IMR-90 (cell line): ENCODE measurements around the gene DPYSL3. TPM values are rescaled to one million over a fixed set of nuclear protein-coding genes. Genes with fewer than 3 reads are reported as not detected.

ENCODE experiments used
- ATAC-seq: fragments of 200-7000 bp; cut with Tn5 transposase; 2 replicates; pipeline ENCODE4 v1.9.1; 2020; ENCODE audit warnings: low read depth, mild to moderate bottlenecking, moderate library complexity
- BruUV-seq: library from RNA; stranded (reverse); fragments of 400-500 nt; replicated peaks from 2 replicates; lab custom pipeline; 2021; lab: Mats Ljungman, UMichigan
- CTCF ChIA-PET: fragments of 300-600 bp; formaldehyde crosslinking; extraction: SDS; loops from one replicate; lab custom pipeline; 2021; ENCODE audit warnings: antibody characterized with exemption; lab: Yijun Ruan, JAX
- POLR2A ChIA-PET: fragments of 300-600 bp; sonication (Branson Sonifier 250); formaldehyde crosslinking; loops from one replicate; lab custom pipeline; 2022; ENCODE audit warnings: antibody characterized with exemption; ENCODE audit not compliant: unreplicated experiment; lab: Charles Lee
- DNase-seq: peaks from one replicate; pipeline ENCODE4 v3.0.0; 2013
- H2AFZ ChIP-seq: replicated peaks from 2 replicates; pipeline ENCODE3; 2013; ENCODE audit warnings: low read length, mild to moderate bottlenecking; ENCODE audit not compliant: poor library complexity
- H2AK5ac ChIP-seq: 2 replicates; pipeline ENCODE4 v1.6.1; 2013; ENCODE audit warnings: low read depth, low read length, inconsistent platforms
- H2AK9ac ChIP-seq: replicated peaks from 2 replicates; pipeline ENCODE3; 2013; ENCODE audit warnings: mild to moderate bottlenecking, low read depth, low read length, moderate library complexity; ENCODE audit not compliant: poor library complexity
- H2BK120ac ChIP-seq: 2 replicates; pipeline ENCODE4 v1.6.1; 2013; ENCODE audit warnings: low read depth, low read length, inconsistent platforms
- H2BK15ac ChIP-seq: 3 replicates; pipeline ENCODE4 v1.6.1; 2013; ENCODE audit warnings: low read depth, low read length, inconsistent platforms
- H2BK20ac ChIP-seq: 2 replicates; pipeline ENCODE4 v1.6.1; 2013; ENCODE audit warnings: low read depth, mild to moderate bottlenecking, inconsistent platforms, low read length, moderate library complexity
- H2BK5ac ChIP-seq: 2 replicates; pipeline ENCODE4 v1.6.1; 2013; ENCODE audit warnings: mild to moderate bottlenecking, low read depth, low read length, inconsistent platforms; ENCODE audit not compliant: poor library complexity, severe bottlenecking
- H3K14ac ChIP-seq: replicated peaks from 2 replicates; pipeline ENCODE4 v1.6.1; 2013; ENCODE audit warnings: low read depth, low read length, inconsistent platforms
- H3K18ac ChIP-seq: 2 replicates; pipeline ENCODE4 v1.6.1; 2013; ENCODE audit warnings: low read depth, low read length, control low read depth
- H3K23ac ChIP-seq: 2 replicates; pipeline ENCODE4 v1.6.1; 2013; ENCODE audit warnings: low read depth, low read length, inconsistent platforms
- H3K27ac ChIP-seq: 2 replicates; pipeline ENCODE4 v1.5.1; 2013; ENCODE audit warnings: mild to moderate bottlenecking, control low read depth, low read length; ENCODE audit not compliant: insufficient read depth
- H3K27me3 ChIP-seq: 2 replicates; pipeline ENCODE4 v1.6.1; 2013; ENCODE audit warnings: low read length; ENCODE audit not compliant: control insufficient read depth, insufficient read depth
- H3K36me3 ChIP-seq: 2 replicates; pipeline ENCODE4 v1.6.1; 2013; ENCODE audit warnings: low read length, mixed read lengths; ENCODE audit not compliant: control insufficient read depth, insufficient read depth
- H3K4ac ChIP-seq: 2 replicates; pipeline ENCODE4 v1.6.1; 2013; ENCODE audit warnings: low read depth, low read length, inconsistent platforms
- H3K4me1 ChIP-seq: 2 replicates; pipeline ENCODE4 v1.6.1; 2013; ENCODE audit warnings: low read length, mixed read lengths; ENCODE audit not compliant: control insufficient read depth, insufficient read depth
- H3K4me2 ChIP-seq: 2 replicates; pipeline ENCODE4 v1.6.1; 2013; ENCODE audit warnings: low read depth, mild to moderate bottlenecking, control low read depth, low read length, moderate library complexity
- H3K4me3 ChIP-seq: 2 replicates; pipeline ENCODE4 v1.5.1; 2013; ENCODE audit warnings: low read depth, mild to moderate bottlenecking, control low read depth, low read length, moderate library complexity; ENCODE audit not compliant: insufficient read depth
- H3K56ac ChIP-seq: 2 replicates; pipeline ENCODE4 v1.6.1; 2013; ENCODE audit warnings: low read length, inconsistent platforms; ENCODE audit not compliant: insufficient read depth; ENCODE audit errors: extremely low read depth
- H3K79me1 ChIP-seq, 2 experiments: 2 replicates each; pipeline ENCODE4 v1.6.1; 2013; ENCODE audit warnings: low read length in 2 of 2, inconsistent platforms in 1 of 2, low read depth in 1 of 2
- H3K9ac ChIP-seq: 2 replicates; pipeline ENCODE4 v1.6.1; 2013; ENCODE audit warnings: low read depth, low read length, control low read depth
- H3K9me1 ChIP-seq: 2 replicates; pipeline ENCODE4 v1.6.1; 2013; ENCODE audit warnings: low read length, inconsistent platforms; ENCODE audit not compliant: insufficient read depth
- H3K9me3 ChIP-seq: 2 replicates; pipeline ENCODE4 v1.6.1; 2013; ENCODE audit warnings: low read length; ENCODE audit not compliant: control insufficient read depth, insufficient read depth
- H4K20me1 ChIP-seq: 2 replicates; pipeline ENCODE4 v1.6.1; 2013; ENCODE audit warnings: low read length, inconsistent platforms; ENCODE audit not compliant: insufficient read depth
- H4K5ac ChIP-seq: 2 replicates; pipeline ENCODE4 v1.6.1; 2013; ENCODE audit warnings: mild to moderate bottlenecking, low read depth, low read length, control low read depth
- H4K8ac ChIP-seq, 2 experiments: 2 replicates each; pipeline ENCODE4 v1.6.1; 2013; ENCODE audit warnings: low read depth in 2 of 2, low read length in 2 of 2, control low read depth in 1 of 2, inconsistent platforms in 1 of 2
- H4K91ac ChIP-seq: 2 replicates; pipeline ENCODE4 v1.6.1; 2013; ENCODE audit warnings: low read depth, low read length, inconsistent platforms; ENCODE audit not compliant: insufficient read depth
- CEBPB ChIP-seq: IDR thresholded peaks from 2 replicates; pipeline ENCODE4 v1.6.1; 2012; ENCODE audit warnings: low read depth, low read length, improper control_type of control experiment
- MAFK ChIP-seq: IDR thresholded peaks from 2 replicates; pipeline ENCODE4 v1.6.1; 2012; ENCODE audit warnings: low read depth, low read length, improper control_type of control experiment
- MXI1 ChIP-seq: IDR thresholded peaks from 2 replicates; pipeline ENCODE4 v1.6.1; 2012; ENCODE audit warnings: low read depth, mild to moderate bottlenecking, low read length, moderate library complexity, borderline replicate concordance
- NFE2L2 ChIP-seq: fragments of 150-350 bp; IDR thresholded peaks from 2 replicates; pipeline ENCODE4 v1.6.1; 2016; ENCODE audit warnings: low read depth, mild to moderate bottlenecking, low read length
- RCOR1 ChIP-seq: IDR thresholded peaks from 2 replicates; pipeline ENCODE4 v1.6.1; 2012; ENCODE audit warnings: mild to moderate bottlenecking, low read length, improper control_type of control experiment; ENCODE audit not compliant: insufficient replicate concordance
- WGBS, 2 experiments: methylation state at CpG; one replicate each; pipeline versions ENCODE4 v1.1.5 to v1.1.7; 2013; ENCODE audit warnings: missing lambda C conversion rate in 2 of 2; ENCODE audit not compliant: insufficient read length in 1 of 2; ENCODE audit errors: extremely low coverage in 2 of 2; 5-methylcytosine and 5-hydroxymethylcytosine counted together
- dilution Hi-C: fragments of 300-500 bp; cut with HindIII; formaldehyde crosslinking; loops from one replicate; pipeline ENCODE4 v1.14.3; 2018; ENCODE audit warnings: low sequenced_read_pairs; ENCODE audit not compliant: unreplicated experiment
- in situ Hi-C: fragments of 300-500 bp; cut with MboI; formaldehyde crosslinking; loops from 3 replicates; pipeline ENCODE4 v1.14.3; 2019; ENCODE audit warnings: low sequenced_read_pairs, inconsistent platforms, mixed read lengths
- intact Hi-C: fragments of 100-400 bp; cut with micrococcal nuclease; formaldehyde crosslinking; loops from 2 replicates; pipeline ENCODE4 v1.10.0; 2022
- polyA plus RNA-seq, 3 experiments: library from polyadenylated mRNA; depleted of rRNA; stranded (reverse); fragments of >200 nt; gene quantifications; 2 replicates each; pipeline ENCODE4 v1.2.3, GENCODE V29; 2012; ENCODE audit warnings: low replicate concordance in 1 of 3
- total RNA-seq: library from RNA; depleted of rRNA; stranded (reverse); fragments of >200 nt; gene quantifications from 2 replicates; pipeline ENCODE4 v1.2.3, GENCODE V29; 2012
- TF ChIP-seq, protein P1 (sequence below): fragments of 150-350 bp; IDR thresholded peaks from 2 replicates; pipeline ENCODE4 v1.6.1; 2016; ENCODE audit warnings: low read depth, mild to moderate bottlenecking, low read length, moderate library complexity, borderline replicate concordance

The DPYSL3 gene
- total and polyA plus RNA-seq, 2 of the 4 experiments (the other 2 are of a cell fraction), result 50.2 to 60.9 TPM

DNA sequence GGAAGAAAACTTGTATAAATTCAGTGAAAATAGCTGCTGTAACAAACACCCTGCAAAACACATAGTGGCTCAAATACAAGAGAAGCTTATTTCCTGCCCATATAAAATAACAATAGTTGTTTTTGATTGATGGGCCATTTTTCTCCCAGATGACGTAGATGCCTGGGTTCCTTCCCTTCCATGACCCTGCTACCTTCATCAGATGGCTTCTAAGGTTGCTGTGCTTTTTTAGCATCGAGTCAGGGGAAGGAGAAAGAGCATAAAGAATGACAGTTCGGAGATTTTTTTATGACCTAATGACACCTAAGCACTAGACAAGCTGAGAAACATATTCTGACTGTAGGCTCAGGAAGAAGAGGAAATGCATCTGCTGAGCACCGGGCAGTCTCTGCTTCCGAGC is 34.7 kb upstream of the DPYSL3 start:
- no peak overlapping the region for H3K27ac ChIP-seq
- no peak overlapping the region for H4K8ac ChIP-seq
- H3K36me3 ChIP-seq, result no peaks in the 10 kb centered on the region
- H2BK5ac ChIP-seq, result no peak overlapping the region
- no CpG with 5 or more reads among the region's 5 CpGs for WGBS, 2 experiments
- no peak overlapping the region for H3K4me3 ChIP-seq
- no peaks in the 10 kb centered on the region for H3K79me1 ChIP-seq
- no peak overlapping the region for H2AK9ac ChIP-seq
- BruUV-seq, result no TSS peak
- no peak overlapping the region for H3K23ac ChIP-seq
- no peak overlapping the region for H3K18ac ChIP-seq
- no peak overlapping the region for H2BK15ac ChIP-seq
- no peak overlapping the region for H3K56ac ChIP-seq
- ATAC-seq (no peak), DNase-seq (no peak)
- no peak overlapping the region for H2AK5ac ChIP-seq
- no peaks in the 10 kb centered on the region for H3K4me1 ChIP-seq
- H3K9me1 ChIP-seq, result no peaks in the 10 kb centered on the region; the same call in 1 of the 2 replicates
- intact Hi-C loops, result no loop called here
- in situ Hi-C loops, result no loop called here
- H2AFZ ChIP-seq, result no peak overlapping the region
- H3K9ac ChIP-seq, result no peak overlapping the region
- H3K4ac ChIP-seq, result no peak overlapping the region
- H3K9me3 ChIP-seq, result no peaks in the 10 kb centered on the region
- H4K91ac ChIP-seq, result no peak overlapping the region
- no peaks in the 10 kb centered on the region for H3K27me3 ChIP-seq
- H4K20me1 ChIP-seq, result no peaks in the 10 kb centered on the region
- TF ChIP-seq, protein P1, sequence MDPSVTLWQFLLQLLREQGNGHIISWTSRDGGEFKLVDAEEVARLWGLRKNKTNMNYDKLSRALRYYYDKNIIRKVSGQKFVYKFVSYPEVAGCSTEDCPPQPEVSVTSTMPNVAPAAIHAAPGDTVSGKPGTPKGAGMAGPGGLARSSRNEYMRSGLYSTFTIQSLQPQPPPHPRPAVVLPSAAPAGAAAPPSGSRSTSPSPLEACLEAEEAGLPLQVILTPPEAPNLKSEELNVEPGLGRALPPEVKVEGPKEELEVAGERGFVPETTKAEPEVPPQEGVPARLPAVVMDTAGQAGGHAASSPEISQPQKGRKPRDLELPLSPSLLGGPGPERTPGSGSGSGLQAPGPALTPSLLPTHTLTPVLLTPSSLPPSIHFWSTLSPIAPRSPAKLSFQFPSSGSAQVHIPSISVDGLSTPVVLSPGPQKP, result no peak
- TF ChIP-seq NFE2L2, result no peak
- TF ChIP-seq MAFK, result no peak
- no peak for TF ChIP-seq CEBPB
- TF ChIP-seq RCOR1, result no peak
- no peak for TF ChIP-seq MXI1
- ChIA-PET POLR2A (no interaction called here), CTCF (no interaction called here)
- H4K5ac ChIP-seq, result no peak overlapping the region
- H2BK120ac ChIP-seq, result no peak overlapping the region
- no peak overlapping the region for H3K4me2 ChIP-seq
- dilution Hi-C loops, result no loop called here
- H2BK20ac ChIP-seq, result no peak overlapping the region
- H3K14ac ChIP-seq, result no peak overlapping the region
